HG03135 (cell line): Measurements from ENCODE around the gene KIF26B.

Experiments used
- ATAC-seq: cut with Tn5 transposase; IDR thresholded peaks from one replicate; pipeline ENCODE4 v1.9.1; 2021; ENCODE audit warnings: mild to moderate bottlenecking, moderate library complexity; ENCODE audit not compliant: unreplicated experiment

The KIF26B gene

DNA sequence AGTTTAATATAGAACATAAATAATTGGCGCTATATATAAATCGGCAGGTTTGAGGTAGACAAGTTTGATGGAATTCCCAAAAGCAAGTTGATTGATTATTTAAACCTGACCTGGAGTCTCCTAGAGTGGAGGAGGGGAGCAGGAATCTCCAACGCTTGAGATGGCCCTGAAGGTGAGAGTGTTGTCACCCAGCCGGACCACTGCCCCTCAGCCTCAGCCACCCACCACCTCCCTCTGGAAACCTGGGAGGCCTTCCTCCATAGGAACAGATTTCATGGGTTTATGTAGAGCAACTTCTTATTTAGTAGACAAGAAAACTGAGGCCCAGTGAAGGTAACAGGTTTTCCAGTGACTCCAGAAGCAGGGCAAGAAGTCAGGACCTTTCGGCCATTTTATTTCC, 389.5 kb downstream of the KIF26B start:
- no peak for ATAC-seq

DNA sequence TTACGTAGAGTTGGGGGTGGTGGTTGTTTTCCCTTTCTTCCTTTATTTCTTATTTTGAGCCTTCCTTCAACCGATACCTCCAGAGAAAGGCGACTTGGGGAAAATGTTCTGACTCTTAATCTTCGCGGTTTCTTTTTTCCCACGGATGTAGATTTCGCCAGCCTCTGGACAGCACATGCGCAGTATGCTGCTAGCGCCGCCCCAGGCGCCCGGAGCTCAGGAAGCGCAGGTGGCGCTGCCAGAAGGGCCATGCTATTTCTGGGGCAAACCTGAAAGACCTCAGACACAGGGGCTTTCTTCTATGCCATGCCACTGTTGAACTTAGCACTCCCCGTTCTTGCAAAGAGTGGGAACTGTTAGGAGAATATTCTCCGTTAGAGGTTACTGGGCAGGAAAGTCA, 392.1 kb downstream of the KIF26B start:
- ATAC-seq: no peak

DNA sequence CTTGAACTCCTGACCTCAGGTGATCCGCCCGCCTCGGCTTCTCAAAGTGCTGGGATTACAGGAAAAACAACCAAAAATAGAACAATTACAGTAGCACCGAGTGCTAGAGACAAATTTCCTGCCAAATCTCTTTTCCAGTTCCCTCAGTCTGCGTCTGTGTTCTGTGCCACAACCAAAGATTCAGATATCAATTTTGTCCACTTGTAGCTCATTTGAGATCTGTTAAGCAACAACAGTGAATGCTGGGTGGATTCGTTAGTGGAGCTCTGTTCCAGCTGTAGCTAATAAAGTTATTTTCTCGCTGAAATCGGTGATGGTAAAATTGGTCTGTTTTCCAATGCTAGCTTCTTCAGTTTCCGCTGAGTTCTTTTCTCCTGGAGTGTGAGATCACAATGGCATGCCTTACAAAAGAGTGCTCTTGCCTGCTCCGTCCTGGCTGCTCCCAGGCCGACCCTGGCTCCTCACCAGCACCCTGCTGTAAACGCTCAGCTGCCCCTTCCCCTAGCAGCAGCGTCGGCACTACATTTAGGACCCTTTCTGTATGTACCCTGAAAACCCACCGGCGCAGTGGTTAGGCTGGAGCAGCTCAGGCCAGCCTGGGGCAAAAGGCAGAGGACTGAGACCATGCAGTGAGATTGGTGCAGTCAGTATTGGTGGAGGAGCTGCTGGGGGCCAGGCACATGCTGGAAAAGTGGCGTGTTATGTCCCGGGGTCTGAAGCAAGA, 395.4 kb downstream of the KIF26B start:
- ATAC-seq: no peak

DNA sequence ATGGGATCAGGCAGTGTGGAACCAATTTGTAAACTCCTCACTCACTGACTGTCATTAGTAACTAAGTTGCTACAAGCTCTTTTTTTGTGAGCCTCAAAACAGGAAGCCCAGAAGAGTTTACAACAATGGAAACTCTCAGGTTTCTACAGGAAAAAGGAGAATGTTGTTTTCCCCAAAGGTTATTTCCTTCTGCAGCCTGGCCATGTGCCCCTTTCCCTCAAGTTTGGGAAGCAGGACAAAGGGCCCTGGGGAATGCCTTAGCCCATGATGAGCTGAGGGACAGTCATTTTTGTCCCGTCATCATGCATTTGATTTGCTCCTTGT, 395.9 kb downstream of the KIF26B start:
- no peak for ATAC-seq

DNA sequence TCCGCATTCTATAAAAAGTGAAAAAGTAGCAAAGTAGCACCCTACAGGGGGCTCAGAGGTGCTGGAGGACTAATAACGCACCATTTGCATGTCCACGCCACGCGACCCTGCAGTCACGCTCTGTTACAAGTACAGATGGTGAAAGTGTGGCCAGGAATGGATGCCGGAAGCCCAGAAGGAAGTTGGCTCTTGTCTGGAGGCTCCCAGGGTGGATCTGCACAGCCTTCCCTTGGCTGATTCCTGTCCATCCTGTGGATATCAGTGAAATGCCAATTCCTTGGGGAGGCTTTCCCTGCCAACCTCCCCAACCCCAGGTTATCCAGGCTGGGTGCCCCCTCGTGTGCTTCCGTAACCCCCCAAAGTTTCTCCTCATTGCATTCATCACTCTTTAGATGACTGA, 396.8 kb downstream of the KIF26B start:
- no peak for ATAC-seq

DNA sequence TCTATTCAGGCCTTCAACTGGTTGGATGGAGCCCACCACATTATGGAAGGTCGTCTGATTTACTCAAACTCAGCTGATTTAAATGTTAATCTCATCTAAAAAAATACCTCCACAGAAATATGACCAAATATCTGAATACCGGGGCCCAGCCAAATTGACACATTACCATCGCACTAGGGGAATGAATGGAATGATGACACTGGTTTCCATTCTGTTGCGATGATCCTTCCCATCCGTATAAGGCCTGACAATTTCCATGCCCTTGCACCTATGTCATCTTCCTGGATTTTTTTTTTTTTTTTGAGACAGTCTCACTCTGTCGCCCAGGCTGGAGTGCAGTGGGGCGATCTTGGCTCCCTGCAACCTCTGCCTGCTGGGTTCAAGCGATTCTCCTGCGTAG, 397.5 kb downstream of the KIF26B start:
- no peak for ATAC-seq

DNA sequence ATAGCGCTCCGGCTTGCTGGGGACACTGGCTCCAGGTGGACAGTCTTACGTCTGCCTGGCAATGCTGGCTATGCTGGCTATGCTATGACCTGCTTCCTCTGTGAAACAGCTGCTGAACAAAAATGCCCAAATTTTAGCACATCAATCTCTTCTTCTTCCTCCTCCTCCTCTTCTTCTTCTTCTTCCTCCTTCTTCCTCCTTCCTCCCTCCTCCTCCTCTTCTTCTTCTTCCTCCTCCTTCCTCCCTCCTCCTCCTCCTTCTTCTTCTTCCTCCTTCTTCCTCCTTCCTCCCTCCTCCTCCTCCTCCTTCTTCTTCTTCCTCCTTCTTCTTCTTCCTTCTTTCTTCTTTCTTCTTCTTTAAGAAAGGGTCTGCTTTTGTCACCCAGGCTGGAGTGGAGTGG, 401.3 kb downstream of the KIF26B start:
- no peak for ATAC-seq

DNA sequence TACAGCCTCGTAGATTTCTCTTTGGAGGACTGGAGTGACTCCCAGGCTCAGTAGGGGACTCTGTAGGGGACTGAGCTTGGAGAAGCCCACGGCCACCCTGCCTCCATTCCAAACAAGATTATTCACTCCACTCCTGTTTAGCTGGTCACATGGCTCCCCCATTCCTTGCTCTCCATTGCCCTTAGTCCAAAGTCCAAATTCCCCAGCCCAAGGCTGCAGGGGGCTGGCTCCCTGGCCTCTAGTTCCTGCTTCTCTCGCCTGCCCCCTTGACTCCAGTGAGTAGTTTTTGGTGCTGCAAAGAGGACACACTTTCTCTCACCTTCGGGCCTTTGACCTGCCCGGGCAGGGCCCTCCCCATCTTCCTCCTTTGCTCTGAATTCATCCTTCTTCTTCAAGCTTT, 403.3 kb downstream of the KIF26B start:
- no peak for ATAC-seq

DNA sequence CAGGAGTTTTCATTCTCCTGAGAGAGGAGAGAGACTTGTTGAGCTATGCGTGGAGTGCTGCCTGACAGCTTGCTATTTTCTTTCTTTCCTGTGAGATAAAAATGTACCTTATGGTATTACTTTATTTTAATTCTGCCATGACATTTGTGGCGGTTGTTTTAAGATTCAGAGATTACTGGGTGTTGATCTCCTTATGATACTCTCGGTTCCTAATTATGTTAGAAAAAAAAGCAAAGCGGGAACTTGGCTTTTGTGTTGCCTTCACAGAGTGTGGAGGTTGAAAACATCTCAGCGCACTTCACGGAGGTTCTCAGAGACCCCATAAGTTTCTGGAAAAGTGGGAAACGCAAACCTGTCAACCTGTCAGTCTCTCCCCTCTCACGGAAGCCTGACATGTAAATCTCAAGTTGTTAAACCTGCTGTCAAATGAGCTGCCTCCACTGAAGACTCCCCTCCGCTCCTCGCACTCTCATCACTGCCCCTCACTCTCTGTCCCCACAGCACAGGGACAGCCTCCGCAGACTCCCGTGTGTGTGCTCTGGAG, 405.6 kb downstream of the KIF26B start:
- ATAC-seq: no peak

DNA sequence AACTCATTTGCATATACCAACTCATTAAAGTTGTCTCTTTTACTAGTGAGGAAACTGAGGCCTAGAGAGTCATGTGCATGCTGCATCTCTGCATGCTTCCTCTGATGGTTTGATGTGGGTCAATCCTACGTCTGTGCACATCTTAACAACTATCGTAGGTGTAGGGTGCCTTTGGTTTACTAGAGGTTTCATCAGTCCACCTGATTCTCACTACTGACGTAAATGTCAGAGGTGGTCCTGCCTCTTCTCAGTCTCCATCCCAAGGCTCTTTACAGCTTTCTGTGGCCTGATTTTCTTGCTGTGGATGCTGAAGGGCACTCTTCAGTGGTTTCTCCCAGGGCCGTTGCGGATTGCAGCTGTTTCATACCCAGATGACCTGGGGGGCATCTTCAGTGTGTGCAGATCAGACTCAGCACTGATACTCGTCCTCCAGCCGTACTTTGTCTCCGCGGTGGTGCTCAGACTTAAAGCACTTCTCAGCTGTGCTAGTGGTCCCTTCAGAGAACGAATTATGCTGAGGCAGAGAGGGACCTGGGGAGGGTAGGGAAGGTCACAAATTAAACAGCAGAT, 407.0 kb downstream of the KIF26B start:
- no peak for ATAC-seq

DNA sequence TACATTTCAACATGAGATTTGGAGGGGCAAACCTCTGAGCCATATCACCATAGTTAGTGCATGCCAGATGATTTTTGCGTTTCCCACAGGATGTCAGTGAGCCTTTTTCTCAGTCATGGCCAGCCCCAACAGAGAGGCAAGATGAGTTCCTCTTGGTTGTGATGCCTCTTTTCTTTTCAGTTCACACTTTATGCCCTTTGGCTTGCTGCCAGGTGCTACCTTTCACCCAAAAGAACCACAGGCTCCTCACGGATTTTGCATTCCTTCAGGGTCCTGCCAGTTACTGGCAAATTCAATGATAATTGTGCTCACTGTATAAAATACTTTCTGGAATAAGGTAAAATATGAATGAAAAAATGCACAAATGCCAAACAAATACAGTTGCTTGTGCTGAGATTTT, 411.3 kb downstream of the KIF26B start:
- no peak for ATAC-seq

DNA sequence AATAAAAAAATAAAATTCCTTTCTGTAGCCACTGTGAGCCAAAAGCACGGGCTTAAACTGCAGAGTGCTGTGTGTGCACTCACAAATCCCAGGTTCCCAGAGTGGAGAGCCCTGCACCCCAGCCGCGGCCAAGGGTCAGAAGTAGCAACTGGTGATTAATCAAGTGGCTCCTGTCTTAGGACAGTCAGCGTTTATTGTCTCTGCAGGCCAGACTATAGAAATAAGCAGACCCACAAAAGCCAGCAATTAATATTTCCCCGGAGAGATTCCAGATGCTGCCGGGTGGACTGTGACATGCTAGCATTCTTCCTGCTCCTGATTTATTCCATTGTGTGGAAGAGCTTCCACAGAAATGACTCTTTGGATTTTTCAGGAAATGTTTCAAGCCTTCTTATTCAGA, 412.2 kb downstream of the KIF26B start:
- no peak for ATAC-seq

DNA sequence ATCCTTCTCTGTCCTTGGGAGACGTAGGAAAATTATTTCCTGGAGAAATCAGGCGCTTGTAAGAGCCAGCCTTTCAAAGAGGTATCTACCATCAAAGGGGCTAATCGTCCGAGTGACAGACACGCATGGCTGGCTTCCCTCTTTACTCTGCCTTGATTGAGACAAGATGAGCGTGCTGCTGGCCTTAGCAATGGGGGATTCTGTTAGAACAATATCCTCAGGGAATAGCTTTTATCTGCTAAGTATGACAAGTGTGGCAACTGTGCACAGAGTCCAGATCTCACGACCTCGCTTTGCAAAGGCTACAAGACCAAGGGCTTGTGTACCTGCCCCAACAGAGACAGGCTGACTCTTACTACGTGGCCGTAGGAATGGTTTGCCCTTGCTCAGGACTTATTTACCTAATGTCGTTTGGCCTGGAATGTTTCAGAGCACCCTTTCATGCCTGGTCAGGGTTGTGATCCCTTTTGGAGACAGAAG, 417.1 kb downstream of the KIF26B start:
- ATAC-seq: no peak

DNA sequence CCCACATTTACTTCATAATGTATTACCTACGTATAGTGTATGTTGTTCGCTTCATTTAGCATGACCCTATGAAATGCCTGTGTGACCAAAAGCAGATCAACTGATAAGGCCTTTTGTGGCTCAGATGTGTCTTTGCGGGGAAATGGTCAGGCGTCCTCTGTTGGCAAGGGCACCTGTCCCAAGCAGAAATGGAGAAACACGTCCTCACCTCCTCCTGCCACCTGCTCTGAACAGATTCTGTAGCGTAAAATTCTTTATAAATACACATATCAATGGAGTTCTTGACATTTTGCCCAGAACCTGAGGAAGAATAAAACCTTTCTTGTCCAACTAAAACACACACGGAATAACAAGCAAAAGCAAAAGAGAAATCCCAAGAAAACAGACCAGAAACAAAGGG, 417.9 kb downstream of the KIF26B start:
- no peak for ATAC-seq

DNA sequence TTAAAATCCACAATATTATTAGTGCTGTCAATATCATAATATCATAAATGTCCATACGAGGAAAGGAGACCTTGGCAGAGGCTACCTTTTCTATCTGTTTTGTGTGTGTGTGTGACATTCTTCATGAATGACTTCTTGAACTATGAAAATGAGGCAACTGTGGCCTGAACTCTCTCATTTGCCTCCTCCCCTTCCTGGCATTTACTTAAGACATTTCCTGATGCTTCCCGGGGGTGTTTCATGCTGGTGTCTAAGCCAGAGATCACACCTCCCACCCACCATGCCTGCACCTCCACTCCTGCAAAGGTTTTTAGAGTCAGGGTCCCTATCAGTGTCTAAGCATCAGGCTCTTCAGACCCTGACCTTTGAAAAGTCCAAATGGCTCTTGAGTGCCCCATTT, 420.9 kb downstream of the KIF26B start:
- ATAC-seq: no peak

DNA sequence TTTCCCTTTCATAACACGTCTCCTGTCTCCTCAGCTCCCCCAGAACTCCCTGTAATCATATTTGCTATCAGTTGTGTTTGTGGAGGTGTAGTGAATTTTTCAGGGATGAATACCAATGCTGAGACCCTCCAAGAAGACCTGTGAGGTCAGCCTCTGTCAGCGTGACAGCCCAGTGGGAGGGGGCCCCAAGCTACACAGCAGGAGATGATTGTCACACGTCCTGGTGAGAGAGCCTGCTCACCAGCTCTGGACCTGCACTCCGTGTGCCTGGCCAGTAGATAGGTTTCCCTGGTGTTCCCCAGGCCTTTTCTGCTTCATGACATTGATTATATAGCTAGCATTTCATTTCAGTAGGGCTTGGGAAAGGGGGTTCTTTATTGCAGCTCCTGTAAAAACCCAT, 421.5 kb downstream of the KIF26B start:
- ATAC-seq: no peak

DNA sequence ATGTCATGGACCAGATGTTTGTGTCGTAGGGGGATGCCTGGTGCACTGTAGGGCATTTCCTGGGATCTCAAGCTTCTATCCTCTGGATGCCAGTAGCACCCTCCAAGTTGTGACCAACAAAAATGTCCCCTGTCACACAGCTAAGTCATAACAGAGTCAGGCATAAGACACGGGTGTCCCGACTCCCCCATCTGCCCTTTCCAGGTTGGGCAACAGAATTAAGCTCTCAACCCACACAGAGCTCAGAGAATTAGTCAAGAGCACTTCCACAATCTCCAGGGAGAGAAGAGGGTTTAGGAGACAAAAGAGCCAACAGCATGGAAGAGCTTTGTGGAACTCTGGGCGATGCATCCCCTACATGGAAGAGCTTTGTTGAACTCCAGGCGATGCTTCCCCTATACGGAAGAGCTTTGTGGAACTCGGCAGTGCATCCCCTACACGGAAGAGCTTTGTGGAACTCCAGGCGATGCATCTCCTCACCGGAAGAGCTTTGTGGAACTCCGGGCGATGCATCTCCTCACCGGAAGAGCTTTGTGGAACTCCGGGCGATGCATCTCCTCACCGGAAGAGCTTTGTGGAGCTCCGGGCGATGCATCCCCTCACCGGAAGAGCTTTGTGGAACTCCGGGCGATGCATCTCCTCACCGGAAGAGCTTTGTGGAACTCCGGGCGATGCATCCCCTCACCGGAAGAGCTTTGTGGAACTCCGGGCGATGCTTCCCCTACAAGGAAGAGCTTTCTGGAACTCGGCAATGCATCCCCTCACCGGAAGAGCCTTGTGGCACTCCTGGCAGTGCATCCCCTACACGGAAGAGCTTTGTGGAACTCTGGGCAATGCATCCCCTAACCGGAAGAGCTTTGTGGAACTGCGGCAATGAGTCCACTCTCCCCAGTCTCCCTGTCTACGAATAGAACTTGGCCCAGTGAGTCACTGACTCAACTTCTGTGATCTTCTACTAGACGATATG, 422.7 kb downstream of the KIF26B start:
- no peak for ATAC-seq

DNA sequence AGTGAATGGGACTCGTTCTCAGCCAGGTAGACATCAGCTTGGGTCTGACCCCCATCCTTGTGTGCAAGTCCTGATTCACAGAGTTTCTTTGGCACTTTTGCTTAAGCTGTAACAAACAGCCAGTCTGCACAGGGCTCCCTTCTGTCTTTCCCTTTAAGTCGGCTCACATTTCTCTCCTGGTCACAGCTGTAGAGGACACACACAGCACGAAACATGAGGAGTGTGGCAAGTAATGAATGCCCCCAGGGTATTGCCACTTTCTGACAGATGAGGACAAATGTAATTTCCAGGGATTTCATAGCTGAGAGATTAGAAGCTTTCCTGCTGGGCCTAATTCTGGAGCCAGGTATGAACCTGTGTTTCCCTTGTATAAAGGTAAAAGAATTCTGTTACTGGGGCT, 423.5 kb downstream of the KIF26B start:
- ATAC-seq: no peak

DNA sequence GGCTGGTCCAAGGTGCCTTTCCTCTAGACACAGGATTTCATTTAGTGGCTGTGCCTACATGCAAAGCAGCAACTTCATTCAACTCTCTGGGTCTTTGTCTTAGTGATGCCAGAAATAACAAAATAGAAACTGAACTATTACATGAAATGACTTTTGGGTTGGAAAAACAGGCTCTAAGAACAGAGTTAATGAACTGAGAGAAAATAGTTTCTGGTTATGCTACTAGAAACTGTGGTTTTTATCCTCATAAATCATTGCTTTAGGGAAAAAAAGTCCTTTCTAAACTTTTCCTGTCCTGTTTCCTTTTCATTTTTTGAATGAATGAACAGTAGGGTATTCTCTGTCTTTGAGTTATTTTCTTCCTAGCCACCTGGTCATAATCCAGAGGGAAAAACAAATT, 424.0 kb downstream of the KIF26B start:
- no peak for ATAC-seq

DNA sequence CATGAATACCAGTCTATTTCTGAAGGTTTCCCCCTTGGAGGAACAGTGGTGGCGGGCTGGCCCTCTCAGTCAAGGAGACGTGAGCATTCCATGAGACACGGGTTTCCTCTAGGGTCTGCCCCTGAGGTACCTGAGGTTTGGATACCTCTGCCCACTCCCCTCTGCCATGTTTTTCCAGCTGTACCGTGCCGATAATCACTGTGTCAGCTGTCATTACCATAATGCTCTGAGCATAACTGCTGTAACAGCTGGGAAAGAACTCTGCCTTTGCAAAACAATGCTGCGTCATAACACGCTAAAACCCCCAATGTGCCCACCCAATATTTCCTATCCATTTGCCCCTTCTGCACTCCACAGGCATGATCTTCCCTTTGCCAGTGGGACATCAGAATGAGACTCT, 425.1 kb downstream of the KIF26B start:
- no peak for ATAC-seq

DNA sequence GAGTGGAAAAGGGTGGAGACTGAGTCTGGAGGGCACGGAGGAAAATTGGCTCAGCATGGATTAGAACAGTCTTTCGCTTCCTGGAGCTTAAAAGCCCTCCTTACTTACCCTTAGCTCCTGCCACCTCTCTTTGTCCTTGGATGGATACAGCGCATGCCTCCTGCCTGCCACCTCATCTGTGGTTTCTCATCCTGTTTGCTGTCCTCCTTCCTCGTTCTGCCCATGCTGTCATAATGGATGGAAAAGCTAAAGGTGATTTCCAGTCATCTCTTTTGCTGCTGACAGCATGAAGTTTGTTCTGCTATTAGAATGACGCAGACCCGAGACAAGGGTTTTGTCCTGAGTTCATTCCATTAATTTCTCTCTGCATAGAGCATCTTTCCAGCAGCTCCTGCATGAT, 425.9 kb downstream of the KIF26B start:
- ATAC-seq: no peak

DNA sequence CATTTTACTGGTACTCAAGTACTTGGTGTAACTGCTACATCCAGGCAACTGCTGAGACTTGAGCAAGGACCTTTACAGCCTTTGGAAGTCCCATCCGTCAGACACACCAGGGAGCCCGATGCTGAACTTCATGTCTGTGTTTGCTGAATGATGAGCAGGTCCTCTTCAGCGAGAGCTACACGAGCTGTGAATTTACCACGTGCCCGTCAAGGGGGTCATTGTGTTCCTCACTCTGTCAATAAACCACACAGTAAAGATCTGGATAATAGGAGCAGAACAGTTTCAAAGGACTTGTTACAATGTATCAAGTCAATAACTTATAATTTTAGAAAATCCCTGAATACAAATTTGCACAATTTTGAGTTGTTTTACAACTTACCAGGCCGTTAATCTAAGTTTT, 427.2 kb downstream of the KIF26B start:
- ATAC-seq: no peak
